Measurements from ENCODE around the gene PTCHD4. TPM values are rescaled to one million over a fixed set of nuclear protein-coding genes. Genes with fewer than 3 reads are reported as not detected.

Gene PTCHD4
- total RNA-seq, 1 donor from 2014 or later = not detected

DNA sequence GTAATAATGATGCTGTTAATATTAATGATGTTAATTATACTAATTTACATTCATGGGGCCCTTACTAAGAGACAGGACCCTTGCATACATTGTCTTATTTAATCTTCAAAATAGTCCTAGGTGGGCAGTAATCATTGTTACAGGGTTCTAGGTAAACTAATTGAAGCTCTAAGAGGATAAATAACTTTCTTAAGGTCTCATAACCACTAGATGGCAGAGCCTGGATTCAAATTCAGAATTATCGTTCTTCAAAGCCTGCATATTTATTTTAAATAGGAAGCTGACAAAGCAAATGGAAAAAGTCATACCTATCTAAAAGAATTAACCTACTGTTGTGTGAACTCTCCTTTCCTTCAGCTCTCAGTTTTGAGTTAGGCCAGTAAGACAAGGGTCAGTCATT, 23.5 kb downstream of the PTCHD4 start:
- Mint-ChIP-seq H3K4me3 (ENCODE audit: low read depth) (no peak overlapping the region), H3K9me3 (no peaks in the 10 kb centered on the region), H3K36me3 (ENCODE audit: low read depth) (no peaks in the 10 kb centered on the region), H3K4me1 (ENCODE audit: low read depth) (no peaks in the 10 kb centered on the region), H3K27ac (no peak overlapping the region), H3K27me3 (ENCODE audit: low read depth) (no peaks in the 10 kb centered on the region)
- DNase-seq (ENCODE audit: low spot score) = no peak
- intact Hi-C loops (cut with micrococcal nuclease) = no loop called here

DNA sequence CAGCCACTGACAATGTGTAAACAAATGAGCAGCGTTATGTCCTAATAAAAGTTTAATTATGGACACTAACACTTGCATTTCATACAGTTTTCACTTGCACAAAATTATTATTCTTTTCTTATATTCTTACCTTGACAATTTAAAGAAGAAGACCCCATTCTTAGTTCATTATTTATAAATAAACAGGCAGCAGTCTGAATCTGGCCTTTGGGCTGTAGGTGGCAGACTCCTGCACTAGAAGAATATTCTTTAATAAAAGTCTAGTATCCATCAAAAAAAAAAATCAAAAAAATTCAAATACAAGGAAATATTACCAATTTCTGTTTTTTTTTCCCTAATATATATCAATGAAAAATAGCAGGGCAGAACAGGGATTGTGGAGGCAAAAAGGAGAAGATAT, 24.8 kb downstream of the PTCHD4 start:
- Mint-ChIP-seq H3K4me1 (ENCODE audit: low read depth) (no peaks in the 10 kb centered on the region), H3K9me3 (no peaks in the 10 kb centered on the region), H3K36me3 (ENCODE audit: low read depth) (no peaks in the 10 kb centered on the region), H3K27ac (no peak overlapping the region), H3K27me3 (ENCODE audit: low read depth) (no peaks in the 10 kb centered on the region), H3K4me3 (ENCODE audit: low read depth) (no peak overlapping the region)
- no peak for DNase-seq (ENCODE audit: low spot score)
- intact Hi-C loops (cut with micrococcal nuclease) = no loop called here

DNA sequence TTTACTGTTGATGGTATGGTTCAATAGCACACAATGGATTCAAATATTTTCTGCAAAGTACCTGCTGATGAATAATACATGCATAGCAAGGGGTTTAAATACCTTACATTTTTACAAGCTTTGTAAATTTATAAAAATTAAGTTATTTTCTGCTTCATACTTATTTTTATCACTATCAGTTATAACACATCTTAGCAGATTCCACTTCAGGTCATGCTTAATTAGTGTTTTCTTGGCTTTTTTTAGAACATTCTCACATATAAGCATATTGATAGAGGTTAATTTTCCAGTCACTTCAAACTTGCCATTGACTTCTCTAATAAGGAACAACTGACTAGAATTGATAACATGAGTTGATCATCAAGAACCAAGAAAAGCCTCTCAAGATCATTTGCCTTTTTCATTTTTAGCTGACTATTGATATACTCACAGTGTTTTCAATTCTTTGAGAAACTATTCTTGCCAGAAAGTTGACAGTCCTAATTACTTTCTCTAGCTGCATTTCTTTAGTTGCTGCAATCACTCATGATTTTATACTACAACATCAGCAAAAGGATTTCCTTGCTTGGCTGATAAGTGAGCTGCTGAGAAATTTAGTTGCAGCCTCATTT, 25.8 kb downstream of the PTCHD4 start:
- H3K9me3 Mint-ChIP-seq = no peaks in the 10 kb centered on the region
- H3K4me3 Mint-ChIP-seq (ENCODE audit: low read depth) = no peak overlapping the region
- no peaks in the 10 kb centered on the region for H3K4me1 Mint-ChIP-seq (ENCODE audit: low read depth)
- intact Hi-C loops (cut with micrococcal nuclease) = no loop called here
- H3K27ac Mint-ChIP-seq = no peak overlapping the region
- H3K36me3 Mint-ChIP-seq (ENCODE audit: low read depth) = no peaks in the 10 kb centered on the region
- no peak for DNase-seq (ENCODE audit: low spot score)
- no peaks in the 10 kb centered on the region for H3K27me3 Mint-ChIP-seq (ENCODE audit: low read depth)

DNA sequence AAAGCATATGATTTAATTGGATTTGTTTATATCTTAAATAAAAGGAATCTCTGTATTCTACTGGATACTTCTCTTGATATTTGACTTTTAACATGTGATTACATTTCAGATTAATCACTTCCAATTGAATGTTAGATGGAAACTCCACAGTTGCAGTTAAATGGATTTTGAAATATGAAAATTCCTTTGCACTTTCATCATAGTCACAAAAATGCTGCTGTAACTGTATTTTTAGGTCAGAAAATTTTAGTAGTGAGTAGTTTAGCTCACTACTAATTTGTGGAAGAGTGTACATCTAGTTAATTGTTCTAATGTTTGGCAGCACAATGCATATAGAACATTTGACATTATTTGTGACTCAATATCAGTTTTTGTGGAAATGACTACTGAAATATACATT, 26.8 kb downstream of the PTCHD4 start:
- DNase-seq (ENCODE audit: low spot score) = no peak
- H3K27me3 Mint-ChIP-seq (ENCODE audit: low read depth) = no peaks in the 10 kb centered on the region
- H3K9me3 Mint-ChIP-seq = no peaks in the 10 kb centered on the region
- H3K4me1 Mint-ChIP-seq (ENCODE audit: low read depth) = no peaks in the 10 kb centered on the region
- intact Hi-C loops (cut with micrococcal nuclease) = no loop called here
- H3K27ac Mint-ChIP-seq = no peak overlapping the region
- H3K36me3 Mint-ChIP-seq (ENCODE audit: low read depth) = no peaks in the 10 kb centered on the region
- no peak overlapping the region for H3K4me3 Mint-ChIP-seq (ENCODE audit: low read depth)

DNA sequence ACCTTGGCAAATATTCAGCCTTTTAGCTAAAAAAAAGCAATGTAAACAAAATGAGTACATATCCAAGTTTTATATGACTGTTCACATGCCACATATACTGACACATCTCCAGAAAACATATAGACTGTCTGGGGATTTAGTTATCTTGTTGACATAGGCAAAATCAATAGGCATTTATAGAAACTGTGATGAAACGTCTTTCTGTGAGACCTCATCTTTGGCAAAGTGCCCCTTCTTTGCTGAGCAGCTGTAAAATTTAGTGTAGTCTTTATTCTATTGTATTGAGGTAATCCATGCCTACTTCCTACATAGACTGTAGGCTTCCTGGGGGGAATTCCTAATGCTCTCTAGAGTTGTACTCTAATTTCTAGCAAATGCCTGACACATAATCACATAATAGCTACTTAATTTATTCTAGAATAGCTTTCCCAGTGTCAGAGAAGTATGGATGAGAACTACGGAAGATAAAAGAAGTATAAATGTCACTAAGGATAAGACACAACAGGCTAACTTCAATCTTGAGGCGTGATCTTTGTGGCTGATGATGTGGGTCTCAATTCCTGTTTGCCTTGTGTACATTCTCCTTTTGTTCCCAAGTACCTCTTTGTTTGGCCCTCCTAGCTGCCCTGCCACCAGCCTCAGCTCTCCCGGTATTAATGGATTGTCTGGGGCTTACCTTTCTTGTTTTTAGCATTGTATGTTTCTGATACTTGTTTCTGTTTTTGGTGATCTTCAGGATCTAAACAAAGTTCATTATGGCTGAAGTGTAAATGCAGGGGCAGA, 30.6 kb downstream of the PTCHD4 start:
- no peak for DNase-seq (ENCODE audit: low spot score)
- intact Hi-C loops (cut with micrococcal nuclease) = no loop called here
- no peaks in the 10 kb centered on the region for H3K36me3 Mint-ChIP-seq (ENCODE audit: low read depth)
- H3K4me1 Mint-ChIP-seq (ENCODE audit: low read depth) = no peaks in the 10 kb centered on the region
- H3K27ac Mint-ChIP-seq = no peak overlapping the region
- H3K4me3 Mint-ChIP-seq (ENCODE audit: low read depth) = no peak overlapping the region
- H3K9me3 Mint-ChIP-seq = no peaks in the 10 kb centered on the region
- H3K27me3 Mint-ChIP-seq (ENCODE audit: low read depth) = no peaks in the 10 kb centered on the region

- no peak for DNase-seq (ENCODE audit: low spot score)
- H3K9me3 Mint-ChIP-seq = no peaks in the 10 kb centered on the region
- intact Hi-C loops (cut with micrococcal nuclease) = no loop called here
- no peak overlapping the region for H3K27ac Mint-ChIP-seq
- no peak overlapping the region for H3K4me3 Mint-ChIP-seq (ENCODE audit: low read depth)
- H3K36me3 Mint-ChIP-seq (ENCODE audit: low read depth) = no peaks in the 10 kb centered on the region
- no peaks in the 10 kb centered on the region for H3K4me1 Mint-ChIP-seq (ENCODE audit: low read depth)
- H3K27me3 Mint-ChIP-seq (ENCODE audit: low read depth) = no peaks in the 10 kb centered on the region
Measured at GRCh38 chr6:48078120-48078519, 32.9 kb downstream of the PTCHD4 start.

DNA sequence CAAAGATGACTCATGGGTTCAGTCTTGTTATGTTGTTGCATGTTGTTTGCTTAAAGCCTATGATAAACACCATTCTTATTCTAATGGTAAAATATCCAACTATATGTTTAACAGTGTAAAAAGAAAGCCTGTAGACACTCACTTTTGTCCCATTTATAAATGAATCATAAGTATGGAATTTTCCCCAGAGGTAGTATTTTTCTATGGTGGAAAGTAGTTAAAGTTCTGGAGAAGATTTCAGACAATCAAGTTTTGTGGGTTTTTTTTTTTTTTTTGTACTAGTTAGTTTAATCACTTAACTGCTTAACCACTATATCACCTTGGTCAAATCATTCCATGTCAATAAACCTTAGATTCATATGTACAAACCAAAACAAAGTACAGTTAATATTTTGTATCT, 35.8 kb downstream of the PTCHD4 start:
- no peaks in the 10 kb centered on the region for H3K36me3 Mint-ChIP-seq (ENCODE audit: low read depth)
- DNase-seq (ENCODE audit: low spot score) = no peak
- no peak overlapping the region for H3K4me3 Mint-ChIP-seq (ENCODE audit: low read depth)
- H3K4me1 Mint-ChIP-seq (ENCODE audit: low read depth) = no peaks in the 10 kb centered on the region
- no peaks in the 10 kb centered on the region for H3K9me3 Mint-ChIP-seq
- intact Hi-C loops (cut with micrococcal nuclease) = no loop called here
- no peak overlapping the region for H3K27ac Mint-ChIP-seq
- H3K27me3 Mint-ChIP-seq (ENCODE audit: low read depth) = peaks cover 3% of the 10 kb centered on the region

DNA sequence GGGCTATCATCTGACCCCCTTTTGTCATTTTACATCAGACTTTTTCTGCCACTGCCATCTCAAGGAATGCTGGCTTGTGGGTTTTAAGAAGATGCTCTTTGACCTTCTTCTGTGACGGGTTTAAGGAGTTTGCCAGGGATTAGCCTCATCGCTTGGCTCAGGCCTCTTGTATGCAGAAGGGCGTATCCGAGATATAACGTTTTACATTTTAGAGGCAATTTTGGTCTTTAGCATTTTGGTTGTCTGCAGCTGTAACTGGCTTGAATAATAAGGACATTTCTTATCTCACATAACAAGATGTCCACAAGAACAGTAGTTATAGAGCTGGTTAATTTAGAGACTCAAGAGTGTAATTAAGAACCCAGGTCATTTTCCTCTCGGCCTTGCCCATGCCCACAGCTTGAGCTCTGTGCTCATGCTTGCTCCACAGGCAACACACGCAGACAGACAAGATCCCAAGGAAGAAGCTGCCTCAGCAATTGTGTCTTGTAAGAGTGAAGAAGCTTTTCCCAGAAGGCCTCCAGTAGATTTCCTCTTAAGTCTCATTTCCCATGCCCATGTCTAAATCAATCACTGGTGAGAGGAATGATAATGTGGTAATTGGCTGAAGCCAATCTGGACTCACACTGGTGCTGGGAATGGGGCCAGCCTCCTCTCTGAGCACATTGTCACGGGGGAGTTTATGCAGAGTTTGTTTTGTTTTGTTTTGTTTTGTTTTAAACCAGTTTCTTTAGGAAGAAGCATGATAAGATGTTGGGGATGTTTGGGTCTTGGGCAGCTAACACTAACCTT, 36.8 kb downstream of the PTCHD4 start:
- H3K4me1 Mint-ChIP-seq (ENCODE audit: low read depth) = no peaks in the 10 kb centered on the region
- H3K9me3 Mint-ChIP-seq = no peaks in the 10 kb centered on the region
- H3K27me3 Mint-ChIP-seq (ENCODE audit: low read depth) = peaks cover 11% of the 10 kb centered on the region
- no peaks in the 10 kb centered on the region for H3K36me3 Mint-ChIP-seq (ENCODE audit: low read depth)
- intact Hi-C loops (cut with micrococcal nuclease) = no loop called here
- no peak overlapping the region for H3K27ac Mint-ChIP-seq
- no peak overlapping the region for H3K4me3 Mint-ChIP-seq (ENCODE audit: low read depth)
- no peak for DNase-seq (ENCODE audit: low spot score)

DNA sequence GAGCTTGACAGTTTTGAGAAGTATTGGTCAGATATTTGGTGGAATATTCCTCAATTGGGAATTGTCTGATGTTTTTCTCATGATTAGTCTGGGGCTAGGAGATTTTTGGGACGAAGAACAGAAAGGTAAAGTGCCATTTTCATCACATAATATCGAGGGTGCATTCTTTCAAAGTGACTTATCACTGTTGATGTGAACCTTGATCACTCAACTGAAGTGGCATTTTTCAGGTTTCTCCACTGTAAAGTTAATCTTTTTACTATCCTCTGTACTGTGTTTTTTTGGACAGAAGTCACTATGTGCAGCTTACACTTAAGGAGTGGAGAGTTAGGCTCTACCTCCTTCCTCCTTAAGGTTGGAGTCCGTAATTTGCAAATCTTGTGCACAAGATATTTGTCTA, 39.2 kb downstream of the PTCHD4 start:
- Mint-ChIP-seq H3K27me3 (ENCODE audit: low read depth) (peaks cover 23% of the 10 kb centered on the region), H3K27ac (no peak overlapping the region), H3K4me3 (ENCODE audit: low read depth) (no peak overlapping the region), H3K9me3 (no peaks in the 10 kb centered on the region), H3K4me1 (ENCODE audit: low read depth) (no peaks in the 10 kb centered on the region), H3K36me3 (ENCODE audit: low read depth) (no peaks in the 10 kb centered on the region)
- DNase-seq (ENCODE audit: low spot score) = no peak
- intact Hi-C loops (cut with micrococcal nuclease) = no loop called here

DNA sequence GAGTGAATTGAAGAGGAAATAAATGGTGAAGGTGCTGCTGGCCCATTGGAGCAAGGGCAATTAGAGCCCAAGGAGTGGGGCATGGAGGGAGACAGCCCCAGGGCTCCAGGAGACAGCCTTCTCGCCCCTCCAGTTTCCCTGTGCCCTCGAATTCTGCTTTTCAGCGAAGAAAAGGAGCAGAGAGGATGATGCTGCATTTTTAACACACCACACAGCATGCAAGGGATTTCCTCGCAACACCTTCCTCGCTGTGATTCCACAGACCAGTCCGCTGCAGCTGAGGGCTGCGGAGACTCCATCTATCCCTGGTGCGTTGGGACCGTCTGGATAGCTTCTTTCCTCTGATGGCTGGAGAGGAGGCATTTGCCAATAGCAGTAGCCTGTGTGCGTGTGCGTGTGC, 41.7 kb downstream of the PTCHD4 start:
- peaks cover 23% of the 10 kb centered on the region for H3K27me3 Mint-ChIP-seq (ENCODE audit: low read depth)
- no peaks in the 10 kb centered on the region for H3K4me1 Mint-ChIP-seq (ENCODE audit: low read depth)
- intact Hi-C loops (cut with micrococcal nuclease) = no loop called here
- H3K27ac Mint-ChIP-seq = no peak overlapping the region
- no peak for DNase-seq (ENCODE audit: low spot score)
- no peaks in the 10 kb centered on the region for H3K36me3 Mint-ChIP-seq (ENCODE audit: low read depth)
- no peaks in the 10 kb centered on the region for H3K9me3 Mint-ChIP-seq
- no peak overlapping the region for H3K4me3 Mint-ChIP-seq (ENCODE audit: low read depth)

DNA sequence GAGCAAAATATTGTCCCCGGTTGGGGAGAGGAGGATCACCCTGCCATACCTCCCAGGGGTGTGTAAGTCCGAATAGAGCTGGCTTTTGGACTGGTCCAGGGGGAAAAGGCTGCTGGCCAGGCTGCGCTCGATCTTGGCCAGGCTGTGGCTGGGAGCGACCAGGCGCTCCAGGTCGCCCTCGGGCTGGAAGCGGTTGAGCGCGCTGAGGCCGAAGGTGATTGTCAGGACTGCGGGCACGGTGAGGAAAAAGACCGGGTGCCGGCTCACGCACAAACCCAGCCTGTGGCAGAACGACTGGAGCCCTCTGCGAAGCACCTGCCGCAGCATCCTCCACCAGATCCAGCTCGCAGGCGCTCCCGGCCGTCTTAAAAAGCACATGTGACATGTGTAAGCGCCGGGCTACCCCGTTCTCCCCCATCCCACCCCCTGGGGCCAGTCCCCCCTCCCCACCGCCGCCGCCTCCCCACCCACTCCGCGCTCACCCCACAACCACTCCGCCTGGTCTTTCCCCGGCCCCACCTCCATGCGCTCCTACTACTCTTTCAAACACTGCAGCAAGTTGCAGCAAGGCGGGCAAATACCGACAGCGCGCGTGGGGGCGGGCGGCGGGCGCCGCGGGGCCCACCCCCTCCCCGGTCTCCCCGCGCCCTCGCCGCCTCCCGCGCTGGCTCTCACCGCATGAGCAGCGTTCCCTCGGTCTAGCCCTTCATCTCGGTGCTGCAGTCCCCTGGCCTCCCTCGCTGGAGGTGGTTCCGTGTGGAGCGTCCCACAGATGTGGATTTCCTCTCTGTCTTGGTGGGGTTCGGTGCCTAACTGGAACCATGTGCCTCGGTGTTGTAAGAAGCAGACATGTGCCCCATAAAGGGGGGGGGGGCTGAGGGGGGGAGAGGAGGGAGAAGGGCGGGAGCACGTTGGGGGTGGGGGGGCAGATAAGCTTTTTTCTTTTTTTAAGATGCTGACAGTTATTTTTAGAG, 42.4 kb downstream of the PTCHD4 start:
- no peak for DNase-seq (ENCODE audit: low spot score)
- intact Hi-C loops (cut with micrococcal nuclease) = no loop called here
- peaks cover 23% of the 10 kb centered on the region for H3K27me3 Mint-ChIP-seq (ENCODE audit: low read depth)
- no peaks in the 10 kb centered on the region for H3K36me3 Mint-ChIP-seq (ENCODE audit: low read depth)
- no peaks in the 10 kb centered on the region for H3K4me1 Mint-ChIP-seq (ENCODE audit: low read depth)
- H3K9me3 Mint-ChIP-seq = no peaks in the 10 kb centered on the region
- no peak overlapping the region for H3K27ac Mint-ChIP-seq
- no peak overlapping the region for H3K4me3 Mint-ChIP-seq (ENCODE audit: low read depth)

DNA sequence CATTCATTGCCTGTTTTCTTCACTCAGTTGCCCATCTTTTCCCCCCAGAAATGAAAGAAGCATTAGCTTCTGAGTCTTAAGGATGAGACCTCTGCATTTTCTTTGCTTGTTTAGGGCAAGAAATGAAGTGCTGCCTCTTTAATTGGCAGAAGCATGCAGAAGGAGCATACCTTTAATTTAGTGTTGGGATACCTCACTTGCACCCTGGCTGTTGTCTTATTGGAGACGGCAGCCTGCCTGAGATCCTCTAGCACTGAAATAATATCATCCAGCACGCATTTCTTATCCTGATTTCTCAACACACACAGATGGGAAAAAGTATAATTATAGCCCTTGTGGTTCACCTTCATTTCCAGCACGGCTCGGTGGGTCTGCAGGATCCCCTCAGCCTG, 43.1 kb downstream of the PTCHD4 start:
- H3K4me1 Mint-ChIP-seq (ENCODE audit: low read depth) = no peaks in the 10 kb centered on the region
- H3K36me3 Mint-ChIP-seq (ENCODE audit: low read depth) = no peaks in the 10 kb centered on the region
- H3K27ac Mint-ChIP-seq = no peak overlapping the region
- no peak for DNase-seq (ENCODE audit: low spot score)
- intact Hi-C loops (cut with micrococcal nuclease) = no loop called here
- H3K27me3 Mint-ChIP-seq (ENCODE audit: low read depth) = peaks cover 23% of the 10 kb centered on the region
- no peaks in the 10 kb centered on the region for H3K9me3 Mint-ChIP-seq
- no peak overlapping the region for H3K4me3 Mint-ChIP-seq (ENCODE audit: low read depth)

Data from activated T-helper 2 cell treated with anti-CD3 and anti-CD28 coated beads, Interferon-gamma antibody, Interleukin-2, Interleukin-4, amounts not matched to agents 10 μg/mL and 5 μg/mL and 100 μg/mL, durations not matched to agents 14 hours and 24 hours and 36 hours (primary cell).